ENCODE results near the gene PRAC1. TPM values are rescaled to one million over a fixed set of nuclear protein-coding genes. Genes with fewer than 3 reads are reported as not detected.

The PRAC1 gene
- total RNA-seq, 2 experiments from 2014 or later = not detected

- peaks cover 2% of the 10 kb centered on the region for H3K9me3 Mint-ChIP-seq
- no peak for DNase-seq
- no peaks in the 10 kb centered on the region for H3K36me3 Mint-ChIP-seq
- H3K4me1 Mint-ChIP-seq = peaks cover 19% of the 10 kb centered on the region
- no peak overlapping the region for H3K27ac Mint-ChIP-seq
- peaks cover 95% of the 10 kb centered on the region for H3K27me3 Mint-ChIP-seq
- H3K4me3 Mint-ChIP-seq = no peak overlapping the region
Observed at GRCh38 chr17:48751733-48752398, 29.5 kb upstream of the PRAC1 start.

DNA sequence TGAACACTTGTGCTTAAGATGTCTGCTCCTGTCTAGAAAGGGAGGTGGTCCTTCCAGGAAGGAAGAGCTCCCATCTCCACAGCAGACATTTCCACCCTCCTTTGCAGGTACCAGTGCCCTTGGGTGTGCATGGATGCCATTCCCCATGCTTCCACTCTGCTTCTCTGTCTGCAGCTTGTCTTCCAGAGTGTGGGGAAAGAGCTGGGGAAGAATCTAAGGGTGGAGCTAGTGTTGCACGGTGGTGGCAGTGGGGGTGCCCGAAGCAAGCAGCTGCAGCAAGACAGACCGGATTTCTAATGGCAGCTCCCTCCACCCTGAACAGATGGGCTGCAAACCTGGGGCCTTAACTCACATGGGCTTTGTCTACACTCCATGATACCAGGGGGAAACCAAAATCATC lies 28.9 kb upstream of the PRAC1 start:
- Mint-ChIP-seq H3K36me3 (no peaks in the 10 kb centered on the region), H3K27me3 (peaks cover 95% of the 10 kb centered on the region), H3K27ac (no peak overlapping the region), H3K9me3 (peaks cover 2% of the 10 kb centered on the region), H3K4me3 (no peak overlapping the region), H3K4me1 (peaks cover 23% of the 10 kb centered on the region)
- DNase-seq = no peak

DNA sequence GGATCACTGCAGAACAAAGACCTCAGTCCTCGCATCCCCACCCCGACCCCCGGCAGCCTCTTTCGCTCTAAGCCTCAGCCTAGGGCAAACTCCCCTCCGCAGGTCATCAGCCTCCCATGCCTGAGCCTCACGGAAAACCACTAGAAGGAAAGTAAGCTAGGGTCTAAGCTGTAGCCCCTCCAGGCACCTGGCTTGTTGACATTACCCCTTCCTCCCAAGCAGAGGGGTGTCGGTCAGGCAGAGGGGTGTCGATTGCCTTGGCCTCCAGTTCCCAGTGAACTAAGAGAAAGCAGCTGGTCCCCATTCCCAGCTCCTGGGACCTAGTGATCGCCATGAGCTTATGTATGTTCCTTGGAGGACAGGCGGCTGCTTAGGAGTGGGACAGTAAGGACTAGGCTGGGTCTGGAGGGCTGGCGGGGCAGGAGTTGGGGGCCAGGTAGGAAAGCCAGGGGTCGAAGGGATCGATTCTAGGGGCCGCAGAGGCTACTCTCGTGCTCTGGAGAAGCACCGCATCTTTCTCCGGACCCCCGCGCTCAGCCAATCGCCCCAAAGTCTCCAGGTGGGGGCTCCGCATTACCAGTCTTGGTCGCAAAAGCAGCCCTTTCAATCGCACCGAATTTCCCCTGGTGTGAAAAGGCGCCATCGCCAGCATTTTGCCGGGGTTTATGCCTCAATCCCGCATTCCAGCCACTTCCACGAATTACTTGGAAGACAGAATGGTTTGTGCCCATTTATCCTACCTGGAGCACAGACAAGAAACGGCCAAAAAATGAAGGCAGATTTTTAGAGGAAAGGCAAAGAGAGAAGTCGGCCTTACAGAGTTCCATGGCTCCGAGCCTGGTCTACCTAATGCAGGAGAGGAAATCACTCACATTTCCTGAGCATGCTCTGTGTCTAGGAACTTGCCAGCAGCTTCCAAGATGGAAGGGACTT lies 27.6 kb upstream of the PRAC1 start:
- no peak for DNase-seq
- no peak overlapping the region for H3K4me3 Mint-ChIP-seq
- peaks cover 24% of the 10 kb centered on the region for H3K4me1 Mint-ChIP-seq
- no peak overlapping the region for H3K27ac Mint-ChIP-seq
- peaks cover 95% of the 10 kb centered on the region for H3K27me3 Mint-ChIP-seq
- peaks cover 2% of the 10 kb centered on the region for H3K9me3 Mint-ChIP-seq
- no peaks in the 10 kb centered on the region for H3K36me3 Mint-ChIP-seq

DNA sequence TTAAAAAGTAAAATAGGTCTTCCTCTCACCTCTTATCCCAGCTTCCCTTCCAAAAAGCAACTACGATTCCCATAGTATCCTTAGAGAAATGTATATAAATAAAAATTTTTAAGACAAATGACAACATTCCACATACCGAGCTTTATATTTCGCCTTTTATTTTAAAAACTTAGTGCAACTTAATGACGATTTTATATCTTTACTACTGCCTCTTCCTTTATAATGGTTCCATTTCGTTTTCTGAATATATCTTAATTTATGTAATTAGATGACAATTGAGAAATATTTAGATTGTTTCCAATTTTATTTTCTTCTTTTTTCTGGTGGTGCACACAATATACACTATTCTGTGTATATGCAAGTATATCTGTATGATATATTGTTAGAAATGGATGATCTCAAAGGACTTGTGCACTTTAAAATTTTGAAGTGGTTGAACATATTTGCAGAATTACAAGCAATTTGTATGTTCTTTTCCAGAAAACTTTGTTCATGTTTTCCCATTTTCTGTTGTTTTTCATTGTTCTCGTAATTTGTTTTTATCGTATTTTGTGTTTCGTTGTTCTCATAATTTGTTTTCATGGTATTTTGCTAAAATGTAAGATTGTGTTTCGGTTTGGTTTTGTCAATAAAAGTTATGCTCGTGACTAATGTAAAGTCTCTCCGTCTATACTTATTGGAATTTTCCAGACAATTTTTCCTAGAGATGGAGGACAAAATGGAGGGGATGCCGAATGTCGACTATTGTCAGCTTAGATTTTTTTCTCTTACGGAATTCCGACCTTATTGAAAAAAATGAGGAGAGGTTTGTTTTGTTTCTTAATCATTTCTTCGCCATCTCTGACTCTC lies 26.6 kb upstream of the PRAC1 start:
- Mint-ChIP-seq H3K36me3 (no peaks in the 10 kb centered on the region), H3K4me1 (peaks cover 19% of the 10 kb centered on the region), H3K27ac (no peak overlapping the region), H3K4me3 (no peak overlapping the region), H3K9me3 (peaks cover 2% of the 10 kb centered on the region), H3K27me3 (peaks cover 96% of the 10 kb centered on the region)
- DNase-seq = no peak

DNA sequence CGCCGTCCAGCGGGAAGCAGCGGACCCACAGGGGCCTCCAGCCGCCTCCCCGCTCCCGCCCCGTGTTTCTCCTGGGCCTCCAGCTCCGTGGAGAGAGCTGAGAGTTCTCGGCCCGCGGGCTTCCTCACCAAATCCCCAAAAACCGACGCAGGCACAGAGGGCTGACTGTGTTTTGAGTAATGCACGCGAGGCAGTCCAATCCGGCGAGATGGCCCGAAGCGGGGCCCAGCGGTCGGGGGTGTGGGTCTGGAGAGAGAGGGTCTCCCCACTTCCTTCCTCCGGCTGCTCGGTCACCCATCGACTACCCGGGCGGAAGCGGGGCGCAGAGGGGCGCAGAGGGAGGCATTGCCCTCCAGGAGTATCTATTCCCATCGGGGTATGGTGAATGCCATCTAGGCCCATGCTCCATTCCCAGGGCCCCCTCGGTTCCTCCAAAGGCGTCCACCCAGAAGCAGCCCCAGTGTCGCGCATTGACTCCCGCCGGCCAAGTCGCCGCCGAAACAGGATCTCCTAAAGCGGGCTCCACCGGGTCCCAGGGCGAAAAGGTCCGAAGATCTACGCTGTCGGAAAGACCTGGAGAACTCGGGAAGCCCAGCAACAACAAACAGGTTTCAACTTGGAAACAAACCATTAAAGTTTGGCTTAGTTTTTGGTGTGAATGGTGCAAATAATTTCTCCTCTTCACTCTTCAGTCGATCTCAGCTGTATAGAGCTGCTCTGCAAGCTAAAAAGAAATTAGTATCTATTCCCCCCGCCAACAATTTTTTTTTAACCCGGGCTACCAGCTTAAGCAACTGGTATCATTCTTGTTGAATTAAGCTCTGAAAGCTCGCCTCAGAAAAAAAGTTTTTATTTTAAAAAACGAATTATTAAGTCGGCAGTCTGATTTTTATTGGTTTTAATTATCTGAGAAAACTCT lies 25.4 kb upstream of the PRAC1 start:
- Mint-ChIP-seq H3K27me3 (peaks cover 96% of the 10 kb centered on the region), H3K4me1 (peaks cover 9% of the 10 kb centered on the region), H3K4me3 (no peak overlapping the region), H3K27ac (no peak overlapping the region), H3K9me3 (peaks cover 2% of the 10 kb centered on the region), H3K36me3 (no peaks in the 10 kb centered on the region)
- DNase-seq = no peak

- Mint-ChIP-seq H3K4me3 (no peak overlapping the region), H3K27ac (no peak overlapping the region), H3K36me3 (no peaks in the 10 kb centered on the region), H3K4me1 (peaks cover 9% of the 10 kb centered on the region), H3K9me3 (peaks cover 2% of the 10 kb centered on the region), H3K27me3 (peaks cover 96% of the 10 kb centered on the region)
- DNase-seq = no peak
Observed at GRCh38 chr17:48746916-48747444, 24.7 kb upstream of the PRAC1 start.

DNA sequence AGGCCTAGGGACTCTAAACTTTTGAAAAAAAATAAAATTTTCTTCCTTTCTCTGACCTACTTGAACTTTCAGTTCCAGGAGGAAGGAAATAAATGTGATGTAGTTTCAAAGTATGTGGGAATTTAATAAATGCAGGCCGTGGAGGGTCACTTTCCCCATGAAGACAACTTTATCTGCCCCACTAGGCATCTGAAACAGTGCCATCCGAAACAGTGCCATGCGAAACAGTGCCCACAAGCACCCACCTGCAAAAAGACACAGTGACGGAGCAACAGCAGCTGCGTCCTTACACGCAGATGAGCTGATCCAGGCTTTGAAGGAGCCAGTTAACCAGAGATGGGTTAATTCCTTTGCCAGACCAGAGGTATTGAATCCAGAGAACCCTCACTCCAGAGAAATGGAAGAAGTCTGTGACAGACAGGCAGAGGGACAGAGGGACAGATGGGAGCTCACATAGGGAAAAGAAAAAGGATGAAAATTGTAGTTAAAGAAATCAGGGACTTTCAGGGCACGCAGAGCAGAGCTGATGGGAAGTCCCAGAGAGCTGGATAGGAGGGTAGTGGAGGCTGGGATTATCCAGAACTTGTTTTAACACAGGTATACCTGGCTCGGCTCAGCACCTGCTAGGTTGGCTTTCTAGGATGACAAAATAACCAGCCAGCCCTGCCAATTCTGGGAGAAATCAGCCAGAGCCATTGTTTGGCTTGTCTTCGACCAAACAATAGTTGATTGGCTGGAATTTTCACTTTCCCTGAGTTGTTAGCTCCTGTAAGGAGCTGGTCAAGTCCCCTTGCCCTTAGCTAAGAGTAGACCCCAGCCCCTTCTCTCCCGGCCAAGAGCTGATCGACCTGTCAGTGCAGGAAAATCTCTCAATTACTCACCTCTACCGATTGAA lies 23.3 kb upstream of the PRAC1 start:
- no peak for DNase-seq
- Mint-ChIP-seq H3K36me3 (no peaks in the 10 kb centered on the region), H3K4me3 (no peak overlapping the region), H3K27ac (no peak overlapping the region), H3K27me3 (peaks cover 96% of the 10 kb centered on the region), H3K9me3 (peaks cover 2% of the 10 kb centered on the region), H3K4me1 (peaks cover 7% of the 10 kb centered on the region)

DNA sequence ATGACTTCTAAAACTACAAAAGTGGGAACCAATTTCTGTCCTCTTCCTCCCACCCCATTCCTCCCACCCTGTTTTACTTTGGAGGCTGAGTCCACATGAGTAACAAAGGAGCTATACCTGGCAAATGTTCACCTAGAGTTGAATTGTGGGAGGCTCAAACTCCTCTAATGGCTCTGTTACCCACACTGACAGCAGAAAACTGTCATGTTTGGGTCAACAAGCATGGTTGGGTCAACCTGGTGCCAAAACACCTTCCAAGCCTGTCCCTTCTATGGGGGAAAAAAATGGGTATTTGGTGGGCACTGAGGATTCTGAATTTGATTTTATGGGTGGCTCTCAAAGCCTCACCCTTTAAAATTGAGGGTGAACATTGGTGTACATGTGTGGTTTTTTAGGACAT lies 18.2 kb upstream of the PRAC1 start:
- DNase-seq = no peak
- H3K27ac Mint-ChIP-seq = no peak overlapping the region
- no peaks in the 10 kb centered on the region for H3K9me3 Mint-ChIP-seq
- peaks cover 99% of the 10 kb centered on the region for H3K27me3 Mint-ChIP-seq
- no peaks in the 10 kb centered on the region for H3K36me3 Mint-ChIP-seq
- H3K4me1 Mint-ChIP-seq = peaks cover 7% of the 10 kb centered on the region
- H3K4me3 Mint-ChIP-seq = no peak overlapping the region

DNA sequence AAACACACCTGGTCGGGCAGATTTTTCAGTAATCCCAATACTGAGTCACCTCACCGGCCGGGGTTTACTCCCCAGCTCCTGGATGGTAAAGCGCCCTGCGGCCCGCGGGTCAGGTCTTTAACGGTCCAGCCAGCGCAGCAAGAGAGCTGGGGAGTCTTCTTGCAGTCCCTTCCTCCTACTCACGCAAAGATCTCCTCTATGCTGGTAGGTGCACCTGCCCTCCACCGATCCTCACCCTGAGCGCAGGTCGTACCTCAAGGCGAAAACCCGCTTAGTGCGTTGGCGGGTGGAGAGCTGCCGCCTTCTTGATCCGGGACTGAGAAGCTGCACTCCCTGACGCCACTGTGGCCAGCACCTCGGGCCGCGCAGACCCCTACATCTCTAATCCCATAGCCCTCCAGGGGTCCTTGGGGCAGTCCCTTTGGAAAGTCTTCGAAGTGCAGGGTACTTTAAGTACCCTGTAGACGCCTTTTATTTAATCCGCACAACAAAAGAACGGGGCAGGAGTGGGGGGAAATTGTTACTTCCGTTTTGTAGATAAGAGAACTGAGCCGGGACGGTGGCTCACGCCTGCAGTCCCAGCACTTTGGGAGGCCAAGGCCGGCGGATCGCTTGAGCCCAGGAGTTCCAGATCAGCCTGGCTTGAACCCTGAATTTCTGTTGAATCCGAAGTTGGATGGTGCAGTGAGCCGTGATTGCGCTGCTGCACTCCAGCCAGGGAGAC lies 16.6 kb upstream of the PRAC1 start:
- H3K36me3 Mint-ChIP-seq = no peaks in the 10 kb centered on the region
- H3K27ac Mint-ChIP-seq = no peak overlapping the region
- H3K9me3 Mint-ChIP-seq = no peaks in the 10 kb centered on the region

DNA sequence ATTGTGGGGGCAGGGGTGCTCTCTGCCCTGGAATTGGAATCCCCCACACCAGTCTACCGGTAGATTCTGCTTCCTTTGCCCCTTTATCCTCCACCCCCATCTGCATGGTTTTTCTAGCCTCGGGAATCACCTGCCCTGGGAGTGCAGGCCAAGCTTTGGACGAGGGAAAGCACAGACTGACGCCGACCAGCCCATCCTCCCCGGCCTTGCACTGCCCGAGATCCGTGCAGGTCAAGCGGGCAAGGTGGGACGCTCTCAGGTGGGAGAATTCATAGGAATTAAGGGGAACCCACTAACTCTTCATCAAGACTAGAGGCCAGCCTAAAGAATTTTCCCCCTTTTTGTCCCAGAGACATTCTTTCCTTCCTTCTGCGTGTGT lies 16.1 kb upstream of the PRAC1 start:
- H3K4me3 Mint-ChIP-seq = no peak overlapping the region

More for the DNA sequence above, 16.6 kb upstream of the PRAC1 start:
- DNase-seq = no peak
- Mint-ChIP-seq H3K4me1 (peaks cover 9% of the 10 kb centered on the region), H3K27me3 (peaks cover 100% of the 10 kb centered on the region), H3K4me3 (peak overlapping the region; percentile 42)

GRCh38 chr17:48737330-48738043 lies 15.2 kb upstream of the PRAC1 start:
- Mint-ChIP-seq H3K27ac (no peak overlapping the region), H3K27me3 (peaks cover 99% of the 10 kb centered on the region), H3K36me3 (no peaks in the 10 kb centered on the region), H3K4me3 (no peak overlapping the region), H3K9me3 (no peaks in the 10 kb centered on the region), H3K4me1 (peaks cover 20% of the 10 kb centered on the region)
- DNase-seq = no peak

More for the DNA sequence above, 16.1 kb upstream of the PRAC1 start:
- no peak for DNase-seq
- H3K27ac Mint-ChIP-seq = no peak overlapping the region
- H3K36me3 Mint-ChIP-seq = no peaks in the 10 kb centered on the region
- H3K4me1 Mint-ChIP-seq = peaks cover 15% of the 10 kb centered on the region
- peaks cover 100% of the 10 kb centered on the region for H3K27me3 Mint-ChIP-seq
- no peaks in the 10 kb centered on the region for H3K9me3 Mint-ChIP-seq

GRCh38 chr17:48735062-48735351 lies 12.7 kb upstream of the PRAC1 start:
- peaks cover 25% of the 10 kb centered on the region for H3K4me1 Mint-ChIP-seq

More at GRCh38 chr17:48735062-48735351, 12.7 kb upstream of the PRAC1 start:
- Mint-ChIP-seq H3K27ac (no peak overlapping the region), H3K27me3 (peaks cover 99% of the 10 kb centered on the region), H3K9me3 (no peaks in the 10 kb centered on the region), H3K36me3 (no peaks in the 10 kb centered on the region), H3K4me3 (no peak overlapping the region)
- no peak for DNase-seq

Measured in activated naive CD8-positive, alpha-beta T cell treated with anti-CD3 and anti-CD28 coated beads for 36 hours (primary cell).